ENCODE results near the gene TMEM143. TPM values are rescaled to one million over a fixed set of nuclear protein-coding genes. Genes with fewer than 3 reads are reported as not detected.

Gene TMEM143
- polyA plus RNA-seq, 3 donors: 1.7 to 11.9 (median 2.1) TPM

GRCh38 chr19:48330012-48330681 is 33.6 kb downstream of the TMEM143 start:
- peak overlapping the region; percentile 22 to 28 for H3K27ac ChIP-seq (ENCODE audit: low read depth in 1 of 2, low read length in 2 of 2)
- H3K9me3 Mint-ChIP-seq: peaks cover 0 to 8% (median 0%) of the 10 kb centered on the region in 7 donors
- TF ChIP-seq CTCF (IDR thresholded peaks at IDR 0.05): no peak
- H3K36me3 Mint-ChIP-seq: peaks cover 46 to 61% of the 10 kb centered on the region in 2 donors
- peak overlapping the region; percentile 74 to 85 for H3K4me3 Mint-ChIP-seq
- peaks cover 81 to 83% of the 10 kb centered on the region in 2 donors for H3K4me1 ChIP-seq (ENCODE audit: control insufficient read depth in 1 of 2, insufficient read depth in 2 of 2, low read length in 2 of 2)
- peak; percentile 41 to 64 (median 55) for DNase-seq
- peak overlapping the region in 2 of 3 experiments; percentile 0 to 92 for H3K4me3 ChIP-seq (replicated peaks in 1 of 3; ENCODE audit: low read depth in 2 of 3, low read length in 3 of 3)
- H3K36me3 ChIP-seq (replicated peaks in 1 of 2; ENCODE audit: control insufficient read depth in 1 of 2, insufficient read depth in 2 of 2, low read length in 2 of 2): peaks cover 36 to 44% of the 10 kb centered on the region in 2 donors
- WGBS (ENCODE audit: insufficient coverage): 2% methylated on average over 19 of the region's 41 CpGs
- H3K27ac Mint-ChIP-seq: peak overlapping the region; percentile 66 to 95 (median 89)
- H3K4me1 Mint-ChIP-seq: peaks cover 77% of the 10 kb centered on the region
- H3K4me2 ChIP-seq (replicated peaks; ENCODE audit: extremely low read depth, low read length, poor library complexity, severe bottlenecking): peak overlapping the region; percentile 95
- no peaks in the 10 kb centered on the region for H3K27me3 ChIP-seq (ENCODE audit: control insufficient read depth in 2 of 2, insufficient read depth in 2 of 2, low read length in 2 of 2)
- H4K20me1 ChIP-seq (ENCODE audit: insufficient read depth, low read length): peaks cover 67% of the 10 kb centered on the region
- H3K27me3 Mint-ChIP-seq (ENCODE audit: low read depth in 3 of 3): peaks cover 0 to 3% (median 0%) of the 10 kb centered on the region in 3 donors
- no peak overlapping the region for H2AFZ ChIP-seq (ENCODE audit: insufficient read depth, low read depth, low read length, poor library complexity, severe bottlenecking)
- intact Hi-C loops (cut with micrococcal nuclease): loop anchor here in 1 of 2 donors (5.0 kb wide), 1 partner anchor 63 kb away; no protein-coding TSS in a partner anchor
- H3K9ac ChIP-seq (ENCODE audit: insufficient read depth, low read length, poor library complexity, severe bottlenecking): no peak overlapping the region
- H3K9me3 ChIP-seq (replicated peaks in 1 of 2; ENCODE audit: control insufficient read depth in 1 of 2, insufficient read depth in 1 of 2, low read length in 2 of 2): no peaks in the 10 kb centered on the region
- H3K79me2 ChIP-seq (ENCODE audit: insufficient read depth, low read length): peaks cover 56% of the 10 kb centered on the region

GRCh38 chr19:48329167-48329891 is 34.4 kb downstream of the TMEM143 start:
- 83% methylated on average over 3 of the region's 15 CpGs for WGBS (ENCODE audit: insufficient coverage)
- H3K27ac ChIP-seq (ENCODE audit: low read depth in 1 of 2, low read length in 2 of 2): peak overlapping the region; percentile 28 to 56
- peaks cover 62% of the 10 kb centered on the region for H3K79me2 ChIP-seq (ENCODE audit: insufficient read depth, low read length)
- peak overlapping the region; percentile 2 to 92 (median 15) for H3K4me3 ChIP-seq (replicated peaks in 1 of 3; ENCODE audit: low read depth in 2 of 3, low read length in 3 of 3)
- H4K20me1 ChIP-seq (ENCODE audit: insufficient read depth, low read length): peaks cover 67% of the 10 kb centered on the region
- peaks cover 88 to 90% of the 10 kb centered on the region in 2 donors for H3K4me1 ChIP-seq (ENCODE audit: control insufficient read depth in 1 of 2, insufficient read depth in 2 of 2, low read length in 2 of 2)
- H3K4me3 Mint-ChIP-seq: peak overlapping the region; percentile 74 to 85
- H3K9me3 Mint-ChIP-seq: peaks cover 0 to 10% (median 0%) of the 10 kb centered on the region in 7 donors
- peaks cover 81% of the 10 kb centered on the region for H3K4me1 Mint-ChIP-seq
- peaks cover 0 to 3% (median 0%) of the 10 kb centered on the region in 3 donors for H3K27me3 Mint-ChIP-seq (ENCODE audit: low read depth in 3 of 3)
- H3K9ac ChIP-seq (ENCODE audit: insufficient read depth, low read length, poor library complexity, severe bottlenecking): no peak overlapping the region
- TF ChIP-seq CTCF (IDR thresholded peaks at IDR 0.05): no peak
- H2AFZ ChIP-seq (ENCODE audit: insufficient read depth, low read depth, low read length, poor library complexity, severe bottlenecking): no peak overlapping the region
- H3K27me3 ChIP-seq (ENCODE audit: control insufficient read depth in 2 of 2, insufficient read depth in 2 of 2, low read length in 2 of 2): no peaks in the 10 kb centered on the region
- H3K36me3 Mint-ChIP-seq: peaks cover 46 to 63% of the 10 kb centered on the region in 2 donors
- peaks cover 36 to 44% of the 10 kb centered on the region in 2 donors for H3K36me3 ChIP-seq (replicated peaks in 1 of 2; ENCODE audit: control insufficient read depth in 1 of 2, insufficient read depth in 2 of 2, low read length in 2 of 2)
- peak overlapping the region; percentile 66 to 95 (median 89) for H3K27ac Mint-ChIP-seq
- no peaks in the 10 kb centered on the region for H3K9me3 ChIP-seq (replicated peaks in 1 of 2; ENCODE audit: control insufficient read depth in 1 of 2, insufficient read depth in 1 of 2, low read length in 2 of 2)
- H3K4me2 ChIP-seq (replicated peaks; ENCODE audit: extremely low read depth, low read length, poor library complexity, severe bottlenecking): peak overlapping the region; percentile 95
- peak; percentile 54 to 68 (median 64) for DNase-seq
- intact Hi-C loops (cut with micrococcal nuclease): loop anchor here (1.0 to 10.0 kb wide), 5 partner anchors 8 to 665 kb away; partner anchors contain the start of genes DBP (in 1 of the 2), GYS1 (in 1 of the 2), PPP1R15A (in 1 of the 2) and RUVBL2 (in 1 of the 2)

Data from CD14-positive monocyte (primary cell).